Upper lobe of left lung (tissue), 4 donors: ENCODE measurements around the gene SPTB.

Source experiments
- CTCF ChIP-seq, 6 experiments: fragments of 450-650 bp in 4 of 6; fragments of 200-600 bp in 2 of 6; sonication (generic) in 2 of 6; IDR thresholded peaks; one replicate each; pipeline ENCODE4 v1.5.1; 2016 to 2019; ENCODE audit warnings: antibody characterized with exemption in 6 of 6
- POLR2A ChIP-seq, 4 donors: fragments of 450-650 bp; IDR thresholded peaks; one replicate each; pipeline ENCODE4 v1.5.1; 2016 to 2017; ENCODE audit warnings: antibody characterized with exemption in 4 of 4, mild to moderate bottlenecking in 2 of 4

- TF ChIP-seq CTCF (IDR thresholded peaks at IDR 0.05) (no peak), POLR2A (IDR thresholded peaks at IDR 0.05) (no peak)
Observed at GRCh38 chr14:64855721-64856528, 23.8 kb downstream of the SPTB start.
